HuH-7 (cell line): ENCODE measurements around the gene ANKFY1.

Source experiments
- DNase-seq: peaks from one replicate; pipeline ENCODE4 v3.0.0; 2011; ENCODE audit warnings: low spot score

The ANKFY1 gene

DNA sequence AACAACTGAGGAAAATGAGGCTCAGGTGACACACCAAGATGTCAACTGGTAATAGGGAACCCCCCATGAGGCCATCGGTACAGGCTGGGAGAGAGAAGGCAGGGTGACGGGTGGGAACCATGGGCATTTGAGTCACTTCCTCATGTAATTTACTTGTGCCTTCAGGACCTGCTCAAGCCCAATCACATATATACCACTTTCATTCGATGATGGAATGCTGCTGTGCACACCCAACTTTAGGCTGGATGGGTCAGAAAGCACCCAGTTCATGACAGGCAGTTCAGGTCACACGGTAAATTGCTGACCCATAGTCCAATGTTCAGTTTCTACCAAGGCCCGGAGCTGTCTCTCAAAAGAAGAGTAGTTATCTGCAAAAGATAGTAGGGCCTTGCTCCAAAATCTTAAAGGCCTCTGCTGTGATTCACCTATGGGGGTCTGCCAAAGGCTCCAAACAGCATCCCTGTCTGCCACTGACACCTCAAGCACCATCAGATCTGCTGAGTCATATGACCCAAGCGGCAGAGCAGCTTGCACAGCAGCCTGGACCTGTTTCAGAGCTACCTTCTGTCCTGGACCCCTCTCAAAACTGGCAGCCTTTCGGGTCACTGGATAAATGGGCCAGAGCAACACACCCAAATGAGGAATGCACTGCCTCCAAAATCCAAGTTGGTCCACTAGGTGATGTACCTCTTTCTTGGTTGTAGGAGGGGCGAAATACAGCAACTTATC is 145.6 kb downstream of the ANKFY1 start:
- DNase-seq = no peak

DNA sequence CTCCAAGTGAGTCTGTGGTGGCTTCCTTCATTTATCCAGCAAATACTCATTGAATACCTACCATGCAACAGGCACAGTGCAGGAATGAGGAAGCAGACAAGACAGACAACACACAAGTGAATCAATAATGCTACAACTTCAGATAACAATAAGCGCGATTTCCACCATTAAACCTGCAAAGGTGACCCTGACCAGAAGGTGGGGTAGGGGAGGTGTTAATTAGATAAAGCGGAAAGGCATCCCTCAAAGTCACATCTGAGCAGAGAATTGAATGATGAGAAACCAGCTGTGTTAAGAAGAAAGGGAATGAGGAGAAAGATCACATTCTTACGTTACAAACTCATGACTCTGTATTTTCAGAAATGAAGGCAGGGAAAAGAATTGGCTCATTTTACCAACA is 147.3 kb downstream of the ANKFY1 start:
- DNase-seq = no peak
